GM19351 (cell line): ENCODE results near the gene NIT1.
A peak's percentile ranks its signal among the peaks of the same experiment; 100 is the strongest.
"Not testable (repeated sequence)": the region's sequence is repeated elsewhere in the genome, so short reads cannot be mapped to it uniquely, and the experiment has no call there.

Source experiments
- ATAC-seq: cut with Tn5 transposase; IDR thresholded peaks from one replicate; pipeline ENCODE4 v1.9.1; 2021; ENCODE audit warnings: mild to moderate bottlenecking, moderate library complexity; ENCODE audit not compliant: unreplicated experiment

Gene NIT1

DNA sequence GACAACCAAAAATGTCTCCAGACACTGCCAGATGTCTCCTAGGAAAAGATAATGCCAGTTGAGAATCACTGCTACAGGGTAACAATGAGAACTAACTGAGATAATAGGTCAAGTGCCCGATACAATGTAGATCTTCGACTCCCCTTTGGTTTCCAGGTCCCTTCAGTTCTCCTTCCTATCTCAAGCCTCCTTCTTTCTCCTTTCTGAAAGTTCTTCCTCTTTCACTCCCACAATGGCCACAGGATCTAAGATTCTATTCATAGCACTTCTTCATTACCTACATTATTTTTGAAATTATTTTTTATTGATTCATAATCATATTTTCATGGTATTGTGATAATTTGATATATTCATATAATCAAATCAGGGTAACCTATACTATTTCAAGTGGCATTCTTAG is 6.4 kb upstream of the NIT1 start:
- no peak for ATAC-seq

- ATAC-seq: no peak
These were observed 4.0 kb upstream of the NIT1 start for GRCh38 chr1:161113915-161114314.

DNA sequence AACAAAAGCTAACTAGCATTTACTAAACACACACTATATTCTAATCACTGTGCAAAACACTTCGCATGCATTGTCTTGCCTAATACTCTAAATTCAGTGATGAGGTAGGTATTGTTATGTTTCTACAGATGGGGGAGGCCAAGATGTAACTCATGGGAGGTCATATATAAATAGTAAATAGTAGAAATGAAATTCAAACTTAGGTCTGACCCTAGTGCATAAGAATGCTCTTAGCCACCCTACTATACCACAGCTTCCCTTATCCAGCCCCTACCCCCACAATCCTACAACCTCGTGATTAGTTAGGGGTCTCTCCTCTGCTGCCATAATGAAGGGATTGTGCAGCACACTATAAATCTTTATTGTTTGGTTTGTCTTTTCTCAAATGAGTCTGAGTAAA is 3.3 kb upstream of the NIT1 start:
- ATAC-seq: no peak

DNA sequence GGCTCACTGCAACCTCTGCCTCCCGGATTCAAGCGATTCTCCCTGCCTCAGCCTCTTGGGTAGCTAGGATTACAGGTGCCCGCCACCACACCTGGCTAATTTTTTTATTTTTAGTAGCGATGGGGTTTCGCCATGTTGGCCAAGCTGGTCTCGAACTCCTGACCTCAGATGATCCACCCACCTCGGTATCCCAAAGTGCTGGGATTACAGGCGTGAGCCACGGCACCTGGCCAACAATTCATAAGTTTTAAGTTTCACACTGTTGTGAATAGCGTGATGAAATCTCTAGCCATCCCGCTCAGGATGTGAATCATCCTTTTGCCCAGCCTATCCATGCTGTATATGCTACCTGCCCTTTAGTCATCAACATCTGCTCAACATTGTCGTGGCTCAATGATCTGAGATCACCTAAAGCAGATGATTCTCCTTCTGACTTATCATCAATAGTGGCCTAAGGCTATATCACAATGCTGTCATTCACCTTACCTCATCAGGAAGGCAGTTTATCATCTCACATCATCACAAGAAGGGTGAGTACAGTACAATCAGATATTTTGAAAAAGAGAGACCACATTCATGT is 2.7 kb upstream of the NIT1 start:
- no peak for ATAC-seq

DNA sequence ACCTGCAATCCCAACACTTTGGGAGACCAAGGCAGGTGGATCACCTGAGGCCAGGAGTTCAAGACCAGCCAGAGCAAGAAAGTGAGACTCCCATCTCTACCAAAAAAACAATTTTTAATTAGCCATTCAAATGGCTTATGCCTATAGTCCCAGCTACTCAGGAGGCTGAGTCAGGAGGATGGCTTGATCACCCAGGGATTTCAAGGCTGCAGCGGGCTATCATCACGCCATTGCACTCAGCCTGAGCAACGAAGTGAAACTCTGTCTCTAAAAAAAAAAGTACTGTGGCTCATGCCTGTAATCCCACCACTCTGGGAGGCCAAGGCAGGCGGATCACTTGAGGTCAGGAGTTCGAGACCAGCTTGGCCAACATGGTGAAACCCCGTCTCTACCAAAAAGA is 1.9 kb upstream of the NIT1 start:
- ATAC-seq: not testable (repeated sequence)

DNA sequence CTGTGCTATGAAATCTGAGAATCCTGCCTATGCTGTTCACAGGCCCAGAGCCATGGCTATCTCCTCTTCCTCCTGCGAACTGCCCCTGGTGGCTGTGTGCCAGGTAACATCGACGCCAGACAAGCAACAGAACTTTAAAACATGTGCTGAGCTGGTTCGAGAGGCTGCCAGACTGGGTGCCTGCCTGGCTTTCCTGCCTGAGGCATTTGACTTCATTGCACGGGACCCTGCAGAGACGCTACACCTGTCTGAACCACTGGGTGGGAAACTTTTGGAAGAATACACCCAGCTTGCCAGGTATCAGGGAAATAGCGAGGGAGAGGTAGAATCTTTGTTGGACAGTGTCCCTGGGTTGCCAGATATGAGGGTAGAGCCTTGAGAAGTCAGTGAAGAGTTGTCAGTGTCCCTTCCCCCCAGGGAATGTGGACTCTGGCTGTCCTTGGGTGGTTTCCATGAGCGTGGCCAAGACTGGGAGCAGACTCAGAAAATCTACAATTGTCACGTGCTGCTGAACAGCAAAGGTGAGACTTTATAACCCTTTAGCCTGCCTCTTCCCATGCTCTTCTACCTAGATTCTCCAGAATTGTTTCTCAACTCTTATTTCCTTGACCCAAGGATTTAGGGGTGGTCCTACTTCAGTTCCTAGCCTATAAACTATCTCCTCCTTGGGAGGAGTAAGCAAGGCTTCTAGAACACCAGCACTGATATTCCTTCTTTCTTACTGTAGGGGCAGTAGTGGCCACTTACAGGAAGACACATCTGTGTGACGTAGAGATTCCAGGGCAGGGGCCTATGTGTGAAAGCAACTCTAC is 1.4 kb downstream of the NIT1 start:
- ATAC-seq: peak; percentile 57

GRCh38 chr1:161121042-161121650 is 3.2 kb downstream of the NIT1 start:
- ATAC-seq: no peak

- ATAC-seq: no peak
These were observed 3.9 kb downstream of the NIT1 start for GRCh38 chr1:161121834-161122233.

- ATAC-seq: no peak
These were observed 5.1 kb downstream of the NIT1 start for GRCh38 chr1:161122967-161123366.

GRCh38 chr1:161127649-161128048 is 9.7 kb downstream of the NIT1 start:
- ATAC-seq: no peak

GRCh38 chr1:161128591-161129420 is 10.9 kb downstream of the NIT1 start:
- no peak for ATAC-seq

DNA sequence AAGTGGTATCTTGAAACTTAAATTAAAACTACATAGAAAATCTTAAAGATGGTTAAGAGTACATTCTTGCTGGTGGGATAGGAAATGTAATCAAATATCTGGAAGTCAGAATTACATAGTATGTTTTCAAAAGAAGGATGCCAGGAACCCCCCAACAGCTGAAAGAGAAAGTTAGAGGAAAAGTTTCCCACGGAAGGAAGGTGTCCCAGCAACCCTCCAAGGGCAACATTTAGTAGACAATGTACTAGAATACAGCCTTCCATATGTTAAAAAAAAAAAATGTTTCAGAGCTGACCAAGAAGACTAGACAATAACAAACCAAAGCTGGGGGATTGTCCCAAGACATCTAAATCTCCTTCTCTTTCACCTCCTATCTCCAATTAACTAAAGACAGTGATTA is 12.4 kb downstream of the NIT1 start:
- no peak for ATAC-seq

- no peak for ATAC-seq
These were observed 13.9 kb downstream of the NIT1 start for GRCh38 chr1:161131523-161132409.

- ATAC-seq: peak; percentile 92
These were observed 14.7 kb downstream of the NIT1 start, which contains the start of gene DEDD for GRCh38 chr1:161132410-161133219. Gene DEDD, minus strand, starts transcription at chr1:161132667. Its CDS starts 8,205 bp downstream, at chr1:161124462.

GRCh38 chr1:161133220-161133740 is 15.4 kb downstream of the NIT1 start:
- ATAC-seq: no peak

DNA sequence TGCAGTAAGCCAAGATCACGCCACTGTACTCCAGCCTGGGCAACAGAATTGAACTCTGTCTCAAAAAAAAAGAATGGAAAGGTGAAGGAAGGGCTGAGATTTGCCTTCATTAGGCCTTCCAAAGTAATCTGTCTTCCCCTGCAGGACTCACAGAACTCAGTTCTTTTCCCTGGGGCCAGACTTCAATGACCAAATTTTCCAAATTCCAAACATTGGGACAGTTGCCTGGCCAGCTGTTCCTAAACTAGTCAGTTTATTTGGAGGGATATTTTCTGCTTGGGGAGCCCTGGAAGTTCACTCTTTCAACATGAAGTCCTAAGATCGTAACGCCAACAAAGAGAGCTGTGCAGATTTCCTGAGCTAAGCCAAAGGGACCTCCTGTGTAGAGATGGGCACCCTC is 20.0 kb downstream of the NIT1 start:
- ATAC-seq: no peak

DNA sequence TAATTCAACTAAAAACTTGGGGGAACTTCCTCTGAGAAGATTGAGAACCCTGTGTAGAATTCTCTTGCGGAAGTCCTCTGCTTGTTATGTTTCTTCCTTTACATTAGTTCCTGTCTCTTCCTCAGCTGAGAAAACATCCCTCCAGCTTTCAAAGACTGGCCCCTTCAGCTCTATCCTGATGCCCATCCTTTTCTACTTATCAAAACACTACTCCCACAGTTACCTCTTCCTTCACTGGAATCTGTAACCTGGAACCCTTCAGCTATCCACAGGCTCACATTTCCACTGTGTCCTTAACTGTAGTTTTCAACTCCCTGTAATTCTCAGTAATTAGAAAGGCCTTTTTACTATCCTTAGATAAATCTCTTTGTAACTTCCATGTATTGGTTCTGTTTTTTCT is 20.5 kb downstream of the NIT1 start:
- ATAC-seq: no peak

GRCh38 chr1:161139766-161140165 is 21.9 kb downstream of the NIT1 start:
- ATAC-seq: no peak

GRCh38 chr1:161140755-161141400 is 23.0 kb downstream of the NIT1 start:
- ATAC-seq: no peak
